ENCODE results near the gene BBS4. TPM values are rescaled to one million over a fixed set of nuclear protein-coding genes. Genes with fewer than 3 reads are reported as not detected.

BBS4 gene
- total RNA-seq, 5 donors from 2014 or later (not counting 1 experiment from before 2014, with no cell fraction given) = 16.1 to 19.7 (median 16.6) TPM

DNA sequence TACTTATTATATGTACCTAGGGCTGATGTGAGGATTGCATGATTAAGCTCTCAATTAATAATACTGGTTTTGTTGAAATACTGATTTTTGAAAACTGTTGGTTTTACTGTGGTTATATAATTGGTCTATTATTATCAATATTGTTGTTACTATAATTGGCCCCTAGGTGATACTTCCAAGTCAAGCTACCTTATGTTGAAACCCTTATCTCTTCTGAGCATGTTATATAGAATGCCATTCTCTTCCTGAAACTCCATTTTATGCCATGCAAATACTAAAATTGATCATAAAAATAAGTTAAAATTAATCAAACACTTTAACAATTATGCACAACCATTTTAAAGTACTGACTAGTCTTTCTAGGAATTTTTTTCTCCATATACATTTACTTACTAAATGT is 46.1 kb downstream of the BBS4 start:
- ATAC-seq (replicated peaks in 1 of 4) (no peak), DNase-seq (no peak)
- ChIA-PET CTCF (interaction anchor here in 1 of 2 donors (0.8 kb wide), 1 partner anchor 27 kb away, joined by 4 read pairs; no protein-coding TSS in a partner anchor), POLR2A (interaction anchor here in 1 of 2 donors (0.6 kb wide), 1 partner anchor 187 kb away, joined by 3 read pairs; no protein-coding TSS in a partner anchor)
- Histone ChIP-seq H3K4me1 (ENCODE audit: control insufficient read depth in 1 of 2, extremely low read depth in 1 of 2, insufficient read depth in 2 of 2, low read length in 2 of 2) (no peaks in the 10 kb centered on the region), H3K4me3 (ENCODE audit: control insufficient read depth in 1 of 2, extremely low read depth in 1 of 2, low read length in 1 of 2) (no peak overlapping the region), H3K36me3 (ENCODE audit: control insufficient read depth in 2 of 2, extremely low read depth in 1 of 2, insufficient read depth in 1 of 2, low read length in 1 of 2) (peaks cover 0 to 33% of the 10 kb centered on the region in 2 donors), H3K27ac (ENCODE audit: low read length) (no peak overlapping the region), H3K9me3 (no peaks in the 10 kb centered on the region), H3K27me3 (replicated peaks in 1 of 2; ENCODE audit: control insufficient read depth in 2 of 2, extremely low read depth in 1 of 2, insufficient read depth in 2 of 2, low read length in 1 of 2) (no peaks in the 10 kb centered on the region)
- Mint-ChIP-seq H3K9me3 (no peaks in the 10 kb centered on the region), H3K4me1 (peaks cover 7 to 16% (median 12%) of the 10 kb centered on the region in 3 donors), H3K27me3 (no peaks in the 10 kb centered on the region), H3K27ac (no peak overlapping the region), H3K36me3 (peaks cover 65% of the 10 kb centered on the region), H3K4me3 (no peak overlapping the region)

DNA sequence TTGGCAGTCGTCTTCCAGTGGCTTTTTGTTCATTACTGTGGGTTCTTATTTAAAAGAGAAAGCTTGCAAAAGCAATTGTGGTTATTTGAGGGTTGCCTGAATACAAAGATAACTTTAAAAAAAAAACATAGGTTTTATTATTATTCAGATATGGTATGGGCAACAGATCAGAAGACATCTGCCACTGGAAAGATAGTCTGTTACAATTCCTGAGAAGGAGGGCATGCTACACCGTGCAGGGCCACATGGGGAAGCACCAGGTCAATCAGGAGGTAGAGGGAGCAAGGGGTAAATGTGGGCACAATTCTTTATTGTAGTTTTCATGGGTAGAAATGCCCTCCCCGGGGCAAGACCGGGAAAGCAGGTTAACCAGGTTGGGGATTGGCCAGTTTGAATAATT is 46.5 kb downstream of the BBS4 start:
- no peaks in the 10 kb centered on the region for H3K27me3 Mint-ChIP-seq
- no peak overlapping the region for H3K27ac ChIP-seq (ENCODE audit: low read length)
- no peak overlapping the region for H3K4me3 Mint-ChIP-seq
- no peak overlapping the region for H3K4me3 ChIP-seq (ENCODE audit: control insufficient read depth in 1 of 2, extremely low read depth in 1 of 2, low read length in 1 of 2)
- H3K36me3 Mint-ChIP-seq = peaks cover 65% of the 10 kb centered on the region
- H3K4me1 ChIP-seq (ENCODE audit: control insufficient read depth in 1 of 2, extremely low read depth in 1 of 2, insufficient read depth in 2 of 2, low read length in 2 of 2) = no peaks in the 10 kb centered on the region
- POLR2A ChIA-PET = interaction anchor here in 1 of 2 donors (0.5 to 0.6 kb wide), 2 partner anchors 187 to 276 kb away, joined by 3 read pairs; no protein-coding TSS in a partner anchor
- CTCF ChIA-PET = no interaction called here
- H3K27me3 ChIP-seq (replicated peaks in 1 of 2; ENCODE audit: control insufficient read depth in 2 of 2, extremely low read depth in 1 of 2, insufficient read depth in 2 of 2, low read length in 1 of 2) = no peaks in the 10 kb centered on the region
- 97% methylated on average over 3 of the region's 4 CpGs for WGBS (ENCODE audit: insufficient coverage)
- peaks cover 7 to 20% (median 12%) of the 10 kb centered on the region in 3 donors for H3K4me1 Mint-ChIP-seq
- no peak for ATAC-seq (replicated peaks in 1 of 4)
- H3K9me3 Mint-ChIP-seq = no peaks in the 10 kb centered on the region
- H3K27ac Mint-ChIP-seq = no peak overlapping the region
- peaks cover 2 to 37% of the 10 kb centered on the region in 2 donors for H3K36me3 ChIP-seq (ENCODE audit: control insufficient read depth in 2 of 2, extremely low read depth in 1 of 2, insufficient read depth in 1 of 2, low read length in 1 of 2)
- no peak for DNase-seq
- H3K9me3 ChIP-seq = no peaks in the 10 kb centered on the region

- peaks cover 6 to 42% of the 10 kb centered on the region in 2 donors for H3K36me3 ChIP-seq (ENCODE audit: control insufficient read depth in 2 of 2, extremely low read depth in 1 of 2, insufficient read depth in 1 of 2, low read length in 1 of 2)
- H3K36me3 Mint-ChIP-seq = peaks cover 70% of the 10 kb centered on the region
Measured at GRCh38 chr15:72733941-72734738, 48.1 kb downstream of the BBS4 start.

DNA sequence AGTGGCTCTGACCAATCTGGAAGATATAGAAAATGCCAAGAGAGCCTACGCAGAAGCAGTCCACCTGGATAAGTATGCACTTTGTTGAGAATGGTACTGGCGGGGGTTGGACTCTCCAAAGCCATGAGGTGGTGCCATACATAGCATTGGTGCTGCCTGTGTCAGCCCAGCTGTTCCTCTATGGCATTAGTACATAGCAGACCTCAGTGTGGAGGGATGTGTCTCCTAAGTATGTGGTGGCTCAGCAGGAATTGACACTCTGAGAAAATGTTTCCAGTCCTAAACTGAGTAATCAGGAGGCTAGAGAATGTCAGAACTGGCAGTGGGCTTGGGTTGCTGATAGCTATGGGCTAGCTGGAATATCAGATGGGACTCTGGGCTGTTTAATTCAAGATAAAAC is 49.1 kb downstream of the BBS4 start:
- Mint-ChIP-seq H3K9me3 (no peaks in the 10 kb centered on the region), H3K4me3 (no peak overlapping the region), H3K36me3 (peaks cover 70% of the 10 kb centered on the region), H3K27ac (peak overlapping the region in 1 of 2 donors; percentile 28), H3K27me3 (no peaks in the 10 kb centered on the region), H3K4me1 (peaks cover 25 to 39% (median 31%) of the 10 kb centered on the region in 3 donors)
- Histone ChIP-seq H3K4me3 (ENCODE audit: control insufficient read depth in 1 of 2, extremely low read depth in 1 of 2, low read length in 1 of 2) (no peak overlapping the region), H3K9me3 (no peaks in the 10 kb centered on the region), H3K4me1 (ENCODE audit: control insufficient read depth in 1 of 2, extremely low read depth in 1 of 2, insufficient read depth in 2 of 2, low read length in 2 of 2) (peaks cover 0 to 4% of the 10 kb centered on the region in 2 experiments), H3K27me3 (replicated peaks in 1 of 2; ENCODE audit: control insufficient read depth in 2 of 2, extremely low read depth in 1 of 2, insufficient read depth in 2 of 2, low read length in 1 of 2) (no peaks in the 10 kb centered on the region), H3K27ac (ENCODE audit: low read length) (no peak overlapping the region), H3K36me3 (ENCODE audit: control insufficient read depth in 2 of 2, extremely low read depth in 1 of 2, insufficient read depth in 1 of 2, low read length in 1 of 2) (peaks cover 6 to 43% of the 10 kb centered on the region in 2 donors)
- ChIA-PET POLR2A (interaction anchor here in 1 of 2 donors (0.5 kb wide), 1 partner anchor 9 kb away, joined by 3 read pairs; no protein-coding TSS in a partner anchor), CTCF (interaction anchor here (0.6 kb wide), 2 partner anchors 15 to 360 kb away, joined by 3 read pairs; partner anchors contain the start of gene HEXA (in 1 of the 2))
- DNase-seq = no peak
- 94% methylated on average over 2 of the region's 2 CpGs for WGBS (ENCODE audit: insufficient coverage)
- no peak for ATAC-seq (replicated peaks in 1 of 4)

More at GRCh38 chr15:72733941-72734738, 48.1 kb downstream of the BBS4 start:
- H3K9me3 ChIP-seq = no peaks in the 10 kb centered on the region
- ATAC-seq (replicated peaks in 1 of 4) (no peak), DNase-seq (no peak)
- no peaks in the 10 kb centered on the region for H3K27me3 Mint-ChIP-seq
- no peaks in the 10 kb centered on the region for H3K27me3 ChIP-seq (replicated peaks in 1 of 2; ENCODE audit: control insufficient read depth in 2 of 2, extremely low read depth in 1 of 2, insufficient read depth in 2 of 2, low read length in 1 of 2)
- H3K27ac ChIP-seq (ENCODE audit: low read length) = no peak overlapping the region
- WGBS (ENCODE audit: insufficient coverage) = 100% methylated on average over 2 of the region's 2 CpGs
- H3K27ac Mint-ChIP-seq = peak overlapping the region; percentile 20 to 42
- no peak overlapping the region for H3K4me3 ChIP-seq (ENCODE audit: control insufficient read depth in 1 of 2, extremely low read depth in 1 of 2, low read length in 1 of 2)
- ChIA-PET POLR2A (interaction anchor here in 1 of 2 donors (0.5 kb wide), 1 partner anchor 10 kb away, joined by 3 read pairs; no protein-coding TSS in a partner anchor), CTCF (interaction anchor here (0.6 to 1.4 kb wide), 2 partner anchors 9 to 16 kb away, joined by 3 read pairs; no protein-coding TSS in a partner anchor)
- no peaks in the 10 kb centered on the region for H3K9me3 Mint-ChIP-seq
- no peaks in the 10 kb centered on the region for H3K4me1 ChIP-seq (ENCODE audit: control insufficient read depth in 1 of 2, extremely low read depth in 1 of 2, insufficient read depth in 2 of 2, low read length in 2 of 2)
- peaks cover 15 to 29% (median 21%) of the 10 kb centered on the region in 3 donors for H3K4me1 Mint-ChIP-seq
- no peak overlapping the region for H3K4me3 Mint-ChIP-seq

GRCh38 chr15:72737061-72737460 is 51.1 kb downstream of the BBS4 start:
- Histone ChIP-seq H3K4me1 (ENCODE audit: control insufficient read depth in 1 of 2, extremely low read depth in 1 of 2, insufficient read depth in 2 of 2, low read length in 2 of 2) (peaks cover 0 to 12% of the 10 kb centered on the region in 2 experiments), H3K9me3 (no peaks in the 10 kb centered on the region), H3K27ac (ENCODE audit: low read length) (no peak overlapping the region), H3K36me3 (ENCODE audit: control insufficient read depth in 2 of 2, extremely low read depth in 1 of 2, insufficient read depth in 1 of 2, low read length in 1 of 2) (peaks cover 6 to 30% of the 10 kb centered on the region in 2 donors), H3K4me3 (ENCODE audit: control insufficient read depth in 1 of 2, extremely low read depth in 1 of 2, low read length in 1 of 2) (no peak overlapping the region), H3K27me3 (replicated peaks in 1 of 2; ENCODE audit: control insufficient read depth in 2 of 2, extremely low read depth in 1 of 2, insufficient read depth in 2 of 2, low read length in 1 of 2) (no peaks in the 10 kb centered on the region)
- no peak for ATAC-seq (replicated peaks in 1 of 4)
- no peak for DNase-seq
- peaks cover 0 to 3% (median 0%) of the 10 kb centered on the region in 3 donors for H3K9me3 Mint-ChIP-seq
- H3K4me1 Mint-ChIP-seq = peaks cover 41 to 58% (median 50%) of the 10 kb centered on the region in 3 donors
- ChIA-PET CTCF (interaction anchor here in 1 of 2 donors (1.2 kb wide), 1 partner anchor 15 kb away, joined by 4 read pairs; no protein-coding TSS in a partner anchor), POLR2A (interaction anchor here in 1 of 2 donors (0.5 kb wide), 1 partner anchor 14 kb away, joined by 3 read pairs; no protein-coding TSS in a partner anchor)
- H3K36me3 Mint-ChIP-seq = peaks cover 68% of the 10 kb centered on the region
- no CpG with 5 or more reads among the region's 3 CpGs for WGBS (ENCODE audit: insufficient coverage)
- H3K27me3 Mint-ChIP-seq = no peaks in the 10 kb centered on the region
- peak overlapping the region; percentile 55 to 68 for H3K27ac Mint-ChIP-seq
- H3K4me3 Mint-ChIP-seq = no peak overlapping the region

- CTCF ChIA-PET = no interaction called here
- DNase-seq = no peak
- H3K27me3 Mint-ChIP-seq = no peaks in the 10 kb centered on the region
Measured at GRCh38 chr15:72737723-72738122, 51.7 kb downstream of the BBS4 start.

More at GRCh38 chr15:72737723-72738122, 51.7 kb downstream of the BBS4 start:
- peak overlapping the region in 1 of 2 donors; percentile 68 for H3K27ac Mint-ChIP-seq
- ATAC-seq (replicated peaks in 1 of 4) = no peak
- POLR2A ChIA-PET = no interaction called here
- no peak overlapping the region for H3K4me3 Mint-ChIP-seq
- Histone ChIP-seq H3K4me1 (ENCODE audit: control insufficient read depth in 1 of 2, extremely low read depth in 1 of 2, insufficient read depth in 2 of 2, low read length in 2 of 2) (peaks cover 0 to 12% of the 10 kb centered on the region in 2 experiments), H3K36me3 (ENCODE audit: control insufficient read depth in 2 of 2, extremely low read depth in 1 of 2, insufficient read depth in 1 of 2, low read length in 1 of 2) (peaks cover 6 to 30% of the 10 kb centered on the region in 2 donors), H3K9me3 (no peaks in the 10 kb centered on the region), H3K27me3 (replicated peaks in 1 of 2; ENCODE audit: control insufficient read depth in 2 of 2, extremely low read depth in 1 of 2, insufficient read depth in 2 of 2, low read length in 1 of 2) (no peaks in the 10 kb centered on the region), H3K4me3 (ENCODE audit: control insufficient read depth in 1 of 2, extremely low read depth in 1 of 2, low read length in 1 of 2) (no peak overlapping the region), H3K27ac (ENCODE audit: low read length) (no peak overlapping the region)
- WGBS (ENCODE audit: insufficient coverage) = no CpG with 5 or more reads among the region's 1 CpG
- peaks cover 66% of the 10 kb centered on the region for H3K36me3 Mint-ChIP-seq
- H3K9me3 Mint-ChIP-seq = peaks cover 0 to 3% (median 0%) of the 10 kb centered on the region in 3 donors
- H3K4me1 Mint-ChIP-seq = peaks cover 41 to 60% (median 50%) of the 10 kb centered on the region in 3 donors
